Measurements from ENCODE around the gene HCCS.

DNA sequence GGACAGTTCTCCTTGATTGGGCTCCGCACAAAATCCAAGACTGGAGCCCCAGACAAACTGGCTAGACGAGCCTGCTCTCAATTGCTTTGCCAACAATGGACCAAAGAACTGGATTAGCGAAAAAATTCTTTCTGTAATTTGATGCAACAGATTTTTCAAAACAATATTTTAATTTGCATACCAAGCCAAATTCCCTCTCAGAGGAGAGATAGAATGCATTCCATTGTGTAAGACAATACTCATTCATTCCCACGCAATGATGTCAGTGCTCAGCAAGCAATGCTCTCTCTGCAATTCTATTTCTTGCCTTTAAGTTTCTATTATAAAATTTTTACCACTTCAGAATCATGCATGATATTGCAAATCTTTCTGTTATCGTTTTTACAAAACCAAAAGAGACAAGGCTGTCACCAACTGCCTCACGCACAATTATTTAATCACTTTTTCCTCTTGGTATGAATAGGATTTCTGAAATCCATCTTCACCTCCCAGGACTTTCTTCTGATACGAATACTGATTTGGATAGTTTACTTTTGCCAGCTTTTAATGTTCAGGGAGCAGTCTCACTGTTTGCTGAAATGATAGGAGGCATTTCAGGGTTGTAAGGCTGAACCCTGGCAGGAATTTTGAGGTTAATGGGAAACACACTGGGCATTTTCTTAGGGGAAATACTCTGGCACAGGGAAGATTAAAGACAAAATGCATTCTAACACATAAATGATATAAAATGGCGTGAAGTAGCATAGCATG lies 46.1 kb upstream of the HCCS start:
- TF ChIP-seq HMG20A (CRISPR knock-in tag; IDR thresholded peaks at IDR 0.05; ENCODE audit: borderline replicate concordance) (no peak), USF2 (IDR thresholded peaks at IDR 0.05; ENCODE audit: low read depth, low read length) (no peak), USF2 (CRISPR knock-in tag; IDR thresholded peaks at IDR 0.05; ENCODE audit: borderline replicate concordance) (no peak), EP300 (IDR thresholded peaks at IDR 0.05; ENCODE audit: low read depth in 2 of 2, low read length in 2 of 2) (no peak), EP300 (CRISPR knock-in tag; IDR thresholded peaks at IDR 0.05; ENCODE audit: borderline replicate concordance) (no peak), ZNF776 (CRISPR knock-in tag; IDR thresholded peaks at IDR 0.05) (no peak), CCAR2 (optimal IDR thresholded peaks at IDR 0.05; ENCODE audit: low read depth, low read length) (no peak), CEBPB (IDR thresholded peaks at IDR 0.05; ENCODE audit: borderline replicate concordance, low read depth, low read length) (no peak), U2AF1 (optimal IDR thresholded peaks at IDR 0.05; ENCODE audit: low read depth, low read length) (no peak)
- TF ChIP-seq, protein P1, sequence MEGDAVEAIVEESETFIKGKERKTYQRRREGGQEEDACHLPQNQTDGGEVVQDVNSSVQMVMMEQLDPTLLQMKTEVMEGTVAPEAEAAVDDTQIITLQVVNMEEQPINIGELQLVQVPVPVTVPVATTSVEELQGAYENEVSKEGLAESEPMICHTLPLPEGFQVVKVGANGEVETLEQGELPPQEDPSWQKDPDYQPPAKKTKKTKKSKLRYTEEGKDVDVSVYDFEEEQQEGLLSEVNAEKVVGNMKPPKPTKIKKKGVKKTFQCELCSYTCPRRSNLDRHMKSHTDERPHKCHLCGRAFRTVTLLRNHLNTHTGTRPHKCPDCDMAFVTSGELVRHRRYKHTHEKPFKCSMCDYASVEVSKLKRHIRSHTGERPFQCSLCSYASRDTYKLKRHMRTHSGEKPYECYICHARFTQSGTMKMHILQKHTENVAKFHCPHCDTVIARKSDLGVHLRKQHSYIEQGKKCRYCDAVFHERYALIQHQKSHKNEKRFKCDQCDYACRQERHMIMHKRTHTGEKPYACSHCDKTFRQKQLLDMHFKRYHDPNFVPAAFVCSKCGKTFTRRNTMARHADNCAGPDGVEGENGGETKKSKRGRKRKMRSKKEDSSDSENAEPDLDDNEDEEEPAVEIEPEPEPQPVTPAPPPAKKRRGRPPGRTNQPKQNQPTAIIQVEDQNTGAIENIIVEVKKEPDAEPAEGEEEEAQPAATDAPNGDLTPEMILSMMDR (CRISPR knock-in tag; IDR thresholded peaks at IDR 0.05): no peak

Data from HepG2 (cell line).